D721Med (cell line): ENCODE results near the gene PEBP1.
A peak's percentile ranks its signal among the peaks of the same experiment; 100 is the strongest.

ENCODE experiments used
- DNase-seq: peaks from one replicate; pipeline ENCODE4 v3.0.0; 2011; ENCODE audit warnings: low spot score; ENCODE audit not compliant: insufficient read length
- FAIRE-seq: peaks from 2 replicates; lab custom pipeline; 2011; peaks lifted over from hg19 to GRCh38; lab: Jason Lieb, UNC
- CTCF ChIP-seq: IDR thresholded peaks from 2 replicates; pipeline ENCODE4 v1.5.1; 2012; ENCODE audit warnings: mild to moderate bottlenecking, control low read depth; ENCODE audit not compliant: insufficient read depth; ENCODE audit errors: missing control alignments

Gene PEBP1

DNA sequence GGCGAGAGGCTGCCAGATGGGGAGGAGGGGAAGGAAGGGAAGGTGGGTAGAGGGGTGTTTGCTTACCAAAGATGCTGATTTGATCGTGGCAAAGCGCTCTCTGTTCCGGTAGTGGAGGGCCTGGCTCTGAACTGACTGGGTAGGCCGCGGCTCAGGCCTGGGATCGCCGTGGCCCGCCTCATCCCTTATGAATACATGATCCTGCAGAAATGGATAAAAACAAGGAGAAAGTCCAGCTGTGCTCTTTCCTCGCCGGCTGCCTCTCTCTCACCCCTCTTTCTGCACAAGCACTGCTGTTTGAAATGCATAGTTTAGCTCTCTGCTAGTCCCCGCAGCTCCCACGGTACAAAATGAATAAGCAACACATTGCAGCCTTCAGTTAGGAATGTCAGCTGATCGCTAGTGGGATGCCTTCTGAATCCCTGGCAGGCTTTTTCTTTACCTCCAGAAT, 53.8 kb downstream of the PEBP1 start:
- TF ChIP-seq CTCF, result no peak
- DNase-seq (no peak), FAIRE-seq (no peak)

GRCh38 chr12:118190266-118190665, 54.3 kb downstream of the PEBP1 start:
- FAIRE-seq, result peak; percentile 92
- no peak for TF ChIP-seq CTCF
- DNase-seq, result no peak

DNA sequence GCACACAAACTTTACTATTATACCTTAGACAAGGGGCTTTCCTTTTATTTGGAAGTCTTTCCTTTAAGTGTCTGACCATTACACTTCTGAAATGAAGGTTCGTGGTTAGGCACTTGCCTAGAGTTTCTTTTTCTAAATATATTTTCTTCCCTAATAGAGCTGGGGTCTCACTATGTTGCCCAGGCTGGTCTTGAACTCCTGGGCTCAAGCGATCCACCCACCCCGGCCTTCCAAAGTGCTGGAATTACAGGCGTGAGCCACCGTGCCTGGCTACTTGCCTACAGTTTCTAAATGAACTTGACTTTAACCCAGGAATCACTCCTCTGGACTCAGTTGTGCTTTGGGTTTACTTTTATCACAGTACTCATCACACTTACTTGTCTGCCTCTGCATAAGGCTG, 57.6 kb downstream of the PEBP1 start:
- DNase-seq (no peak), FAIRE-seq (no peak)
- TF ChIP-seq CTCF, result no peak

GRCh38 chr12:118193958-118194357, 58.0 kb downstream of the PEBP1 start:
- no peak for TF ChIP-seq CTCF
- no peak for DNase-seq
- no peak for FAIRE-seq
